Chondrocyte (in vitro differentiated cells): ENCODE measurements around the gene PHRF1. TPM values are rescaled to one million over a fixed set of nuclear protein-coding genes. Genes with fewer than 3 reads are reported as not detected.

Experiments used
- DNase-seq: peaks from one replicate; pipeline ENCODE4 v3.0.0; 2021; ENCODE audit warnings: mixed read lengths, low spot score
- H3K27ac Mint-ChIP-seq: one replicate; pipeline ENCODE4 v1.8.0; 2021; ENCODE audit warnings: mild to moderate bottlenecking, moderate library complexity, mixed read lengths; ENCODE audit not compliant: unreplicated experiment
- H3K27me3 Mint-ChIP-seq: 2 replicates; pipeline ENCODE4 v1.8.0; 2021; ENCODE audit warnings: low read depth, mixed read lengths
- H3K36me3 Mint-ChIP-seq: 2 replicates; pipeline ENCODE4 v1.8.0; 2021; ENCODE audit warnings: low read depth, mixed read lengths
- H3K4me1 Mint-ChIP-seq: 2 replicates; pipeline ENCODE4 v1.8.0; 2021; ENCODE audit warnings: low read depth, mild to moderate bottlenecking, mixed read lengths
- H3K4me3 Mint-ChIP-seq: one replicate; pipeline ENCODE4 v1.8.0; 2021; ENCODE audit warnings: mild to moderate bottlenecking, moderate library complexity, mixed read lengths; ENCODE audit not compliant: unreplicated experiment
- H3K9me3 Mint-ChIP-seq: 2 replicates; pipeline ENCODE4 v1.8.0; 2021; ENCODE audit warnings: low read depth, mixed read lengths
- CTCF ChIP-seq: fragments of 200-600 bp; sonication (generic); IDR thresholded peaks from 2 replicates; pipeline ENCODE4 v1.5.0; 2021; ENCODE audit warnings: antibody characterized with exemption, mild to moderate bottlenecking, moderate library complexity
- microRNA-seq: library from miRNA; unstranded; fragments of <30 nt; microRNA quantifications from one replicate; pipeline ENCODE4 v1.2.0, GENCODE V29; 2020; ENCODE audit warnings: borderline number of aligned reads
- total RNA-seq: library from RNA; stranded (reverse); gene quantifications from 3 replicates; pipeline ENCODE4 v1.2.1, GENCODE V29; 2021

The PHRF1 gene
- total RNA-seq, 1 donor from 2014 or later, result 25.9 TPM

DNA sequence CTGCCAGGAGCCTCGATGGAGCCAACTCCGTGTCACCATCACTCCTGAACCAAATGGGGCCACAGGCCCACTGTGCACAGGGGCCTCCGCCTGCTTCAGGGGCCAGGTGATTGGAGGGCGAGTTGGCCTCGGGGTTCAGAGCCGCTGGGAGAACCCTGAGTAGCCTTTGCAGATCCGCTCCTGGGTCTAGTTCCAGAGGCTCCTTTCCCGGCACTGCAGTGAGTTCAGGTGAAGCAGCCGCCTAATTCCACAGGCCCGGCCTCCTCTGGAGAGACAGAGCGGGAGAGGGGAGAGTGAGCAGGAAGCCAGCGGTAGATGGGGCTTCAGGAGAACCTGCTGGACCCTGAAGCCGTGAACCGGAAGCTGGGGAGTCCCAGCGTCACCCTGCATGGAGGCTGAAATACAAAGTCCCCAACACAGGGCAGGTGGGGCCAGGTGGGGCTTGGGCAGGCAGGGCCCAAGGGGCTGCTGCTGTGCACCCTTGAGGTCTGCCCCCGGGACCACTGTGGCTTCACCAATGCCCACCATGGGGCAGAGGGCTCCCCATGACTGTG, 83.3 kb downstream of the PHRF1 start:
- Mint-ChIP-seq H3K4me1 (no peaks in the 10 kb centered on the region), H3K27ac (no peak overlapping the region), H3K36me3 (peaks cover 7% of the 10 kb centered on the region), H3K27me3 (no peaks in the 10 kb centered on the region), H3K9me3 (no peaks in the 10 kb centered on the region), H3K4me3 (no peak overlapping the region)
- DNase-seq, result no peak
- TF ChIP-seq CTCF, result no peak

DNA sequence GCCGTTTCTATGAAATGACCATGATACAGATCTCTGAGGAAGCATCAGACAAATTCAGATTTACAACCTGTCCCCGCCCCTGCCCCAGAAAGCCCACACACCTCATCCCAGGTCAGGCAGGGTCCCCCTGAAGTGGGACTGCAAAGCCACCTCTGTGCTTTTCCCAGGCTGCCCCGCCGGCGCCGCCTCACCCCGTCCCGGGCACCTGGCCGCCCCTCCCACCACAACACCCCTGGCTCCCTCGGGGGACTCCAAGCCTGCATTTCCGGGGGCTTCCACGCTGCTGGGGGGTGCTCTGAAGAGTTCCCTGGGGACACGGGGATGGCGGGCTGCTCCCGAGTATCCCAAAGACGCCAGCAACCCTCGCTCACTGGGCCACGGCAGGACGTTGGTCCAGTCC, 84.0 kb downstream of the PHRF1 start:
- peaks cover 1% of the 10 kb centered on the region for H3K4me1 Mint-ChIP-seq
- no peak for TF ChIP-seq CTCF
- H3K27ac Mint-ChIP-seq, result no peak overlapping the region
- peaks cover 7% of the 10 kb centered on the region for H3K36me3 Mint-ChIP-seq
- H3K9me3 Mint-ChIP-seq, result no peaks in the 10 kb centered on the region
- no peak overlapping the region for H3K4me3 Mint-ChIP-seq
- no peaks in the 10 kb centered on the region for H3K27me3 Mint-ChIP-seq
- no peak for DNase-seq

DNA sequence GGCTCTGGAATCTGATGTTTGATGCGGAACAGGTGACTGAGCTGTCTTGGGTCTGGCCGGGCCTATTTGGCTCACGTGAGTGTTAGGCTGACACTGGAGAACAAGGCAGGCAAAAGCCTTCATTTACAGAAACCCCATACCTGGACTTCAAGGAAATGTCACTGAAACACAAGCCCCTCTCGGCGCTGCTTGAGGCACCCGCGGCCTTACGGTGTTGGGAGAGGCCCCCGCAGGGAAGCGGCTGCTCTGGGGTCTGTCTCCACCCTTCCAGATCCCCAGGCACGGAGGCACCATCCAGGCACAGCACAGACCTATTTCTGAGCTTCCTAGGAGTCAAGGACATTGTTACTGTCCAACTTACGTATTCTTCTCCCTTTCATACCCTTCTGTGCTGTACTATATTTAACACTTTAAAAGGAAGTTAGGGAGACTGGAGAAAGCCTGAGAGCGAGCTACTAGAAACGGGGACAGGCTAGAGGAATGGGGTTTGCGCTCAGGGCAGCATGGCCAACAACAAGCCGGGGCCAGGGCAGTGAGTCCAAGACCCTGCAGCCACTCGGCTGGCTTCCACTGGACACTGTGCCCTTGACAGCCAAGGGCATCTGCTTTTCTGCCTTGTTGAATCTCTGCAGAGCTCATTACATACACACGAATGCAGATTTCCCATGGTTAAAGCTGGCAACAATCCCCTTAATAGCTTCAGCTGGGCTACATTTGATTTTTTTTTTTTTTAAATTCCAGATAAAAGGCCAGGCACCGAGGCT, 84.6 kb downstream of the PHRF1 start:
- Mint-ChIP-seq H3K36me3 (peaks cover 9% of the 10 kb centered on the region), H3K27me3 (no peaks in the 10 kb centered on the region), H3K4me3 (no peak overlapping the region), H3K9me3 (no peaks in the 10 kb centered on the region), H3K4me1 (peaks cover 7% of the 10 kb centered on the region), H3K27ac (no peak overlapping the region)
- DNase-seq, result no peak
- no peak for TF ChIP-seq CTCF

Small RNA genes within 50 kb of the gene (microRNA-seq; reads per million reads assigned to microRNA genes)
- gene MIR210, result 913 reads per million, percentile 78 among the genes with 10 or more reads in this experiment

Other genes starting within 250 kb of the PHRF1 start
- gene B4GALNT4, start 207.0 kb upstream of the PHRF1 start, total RNA-seq, result 37.0 to 39.1 TPM (median 37.2 TPM) in 3 replicates
- 0.56 to 0.92 TPM (median 0.85 TPM) in 3 replicates for gene PKP3, start 182.3 kb upstream of the PHRF1 start, total RNA-seq
- gene SIGIRR, start 161.5 kb upstream of the PHRF1 start, total RNA-seq, result 12.3 to 26.6 TPM (median 25.9 TPM) in 3 replicates
- not detected in 3 replicates for gene ANO9, start 134.5 kb upstream of the PHRF1 start, total RNA-seq
- gene PTDSS2, start 126.2 kb upstream of the PHRF1 start, total RNA-seq, result 30.0 to 32.5 TPM (median 32.0 TPM) in 3 replicates
- 146 to 166 TPM (median 161 TPM) in 3 replicates for gene RNH1, start 69.2 kb upstream of the PHRF1 start, total RNA-seq
- gene HRAS, start 40.9 kb upstream of the PHRF1 start, total RNA-seq, result 65.1 to 77.7 TPM (median 68.0 TPM) in 3 replicates
- gene LRRC56, start 38.9 kb upstream of the PHRF1 start, total RNA-seq, result 2.6 to 2.9 TPM (median 2.7 TPM) in 3 replicates
- 3.8 to 6.1 TPM (median 5.5 TPM) in 3 replicates for gene LMNTD2, start 15.7 kb upstream of the PHRF1 start, total RNA-seq
- 20.0 to 31.3 TPM (median 28.7 TPM) in 3 replicates for gene RASSF7, start 15.5 kb upstream of the PHRF1 start, total RNA-seq
- 6.5 to 11.4 TPM (median 7.7 TPM) in 3 replicates for gene IRF7, start 39.5 kb downstream of the PHRF1 start, total RNA-seq
- gene CDHR5, start 48.5 kb downstream of the PHRF1 start, total RNA-seq, result not detected in 3 replicates
- 0.72 TPM in 1 of 3 replicates, not detected in the others for gene SCT, start 50.7 kb downstream of the PHRF1 start, total RNA-seq
- 0.55 to 1.7 TPM (median 1.00 TPM) in 3 replicates for gene DRD4, start 60.8 kb downstream of the PHRF1 start, total RNA-seq
- gene DEAF1, start 118.8 kb downstream of the PHRF1 start, total RNA-seq, result 67.6 to 70.4 TPM (median 67.9 TPM) in 3 replicates
- 16.9 to 31.3 TPM (median 20.3 TPM) in 3 replicates for gene TMEM80, start 119.3 kb downstream of the PHRF1 start, total RNA-seq
- gene EPS8L2, start 129.8 kb downstream of the PHRF1 start, total RNA-seq, result 17.2 to 51.6 TPM (median 45.7 TPM) in 3 replicates
- gene TALDO1, start 171.0 kb downstream of the PHRF1 start, total RNA-seq, result 128 to 227 TPM (median 151 TPM) in 3 replicates
- 47.2 to 55.0 TPM (median 52.3 TPM) in 3 replicates for gene GATD1, start 201.0 kb downstream of the PHRF1 start, total RNA-seq
- 0.20 to 0.67 TPM (median 0.41 TPM) in 3 replicates for gene CEND1, start 213.6 kb downstream of the PHRF1 start, total RNA-seq
- 15.6 to 24.4 TPM (median 16.0 TPM) in 3 replicates for gene SLC25A22, start 221.8 kb downstream of the PHRF1 start, total RNA-seq
- 12.5 to 14.9 TPM (median 12.8 TPM) in 3 replicates for gene PIDD1, start 228.8 kb downstream of the PHRF1 start, total RNA-seq
- gene RPLP2, start 233.5 kb downstream of the PHRF1 start, total RNA-seq, result 1,144 to 1,291 TPM (median 1,171 TPM) in 3 replicates
- 56.0 to 59.1 TPM (median 56.0 TPM) in 3 replicates for gene PNPLA2, start 242.4 kb downstream of the PHRF1 start, total RNA-seq